ENCODE data around the gene RSU1.
"Not testable (repeated sequence)": the region's sequence is repeated elsewhere in the genome, so short reads cannot be mapped to it uniquely, and the experiment has no call there.

Gene RSU1

GRCh38 chr10:16843252-16843870 lies 26.1 kb upstream of the RSU1 start:
- no peak overlapping the region for H3K27ac ChIP-seq
- TF ChIP-seq, protein P1, sequence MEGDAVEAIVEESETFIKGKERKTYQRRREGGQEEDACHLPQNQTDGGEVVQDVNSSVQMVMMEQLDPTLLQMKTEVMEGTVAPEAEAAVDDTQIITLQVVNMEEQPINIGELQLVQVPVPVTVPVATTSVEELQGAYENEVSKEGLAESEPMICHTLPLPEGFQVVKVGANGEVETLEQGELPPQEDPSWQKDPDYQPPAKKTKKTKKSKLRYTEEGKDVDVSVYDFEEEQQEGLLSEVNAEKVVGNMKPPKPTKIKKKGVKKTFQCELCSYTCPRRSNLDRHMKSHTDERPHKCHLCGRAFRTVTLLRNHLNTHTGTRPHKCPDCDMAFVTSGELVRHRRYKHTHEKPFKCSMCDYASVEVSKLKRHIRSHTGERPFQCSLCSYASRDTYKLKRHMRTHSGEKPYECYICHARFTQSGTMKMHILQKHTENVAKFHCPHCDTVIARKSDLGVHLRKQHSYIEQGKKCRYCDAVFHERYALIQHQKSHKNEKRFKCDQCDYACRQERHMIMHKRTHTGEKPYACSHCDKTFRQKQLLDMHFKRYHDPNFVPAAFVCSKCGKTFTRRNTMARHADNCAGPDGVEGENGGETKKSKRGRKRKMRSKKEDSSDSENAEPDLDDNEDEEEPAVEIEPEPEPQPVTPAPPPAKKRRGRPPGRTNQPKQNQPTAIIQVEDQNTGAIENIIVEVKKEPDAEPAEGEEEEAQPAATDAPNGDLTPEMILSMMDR (conservative IDR thresholded peaks at IDR 0.05): peak; percentile 67
- no peak for TF ChIP-seq ZFX (IDR thresholded peaks at IDR 0.05)

GRCh38 chr10:16835228-16835627 lies 18.0 kb upstream of the RSU1 start:
- no peak for TF ChIP-seq ZFX (IDR thresholded peaks at IDR 0.05)
- TF ChIP-seq, protein P1 (conservative IDR thresholded peaks at IDR 0.05): no peak
- H3K27ac ChIP-seq: no peak overlapping the region

GRCh38 chr10:16832351-16833080 lies 15.3 kb upstream of the RSU1 start:
- TF ChIP-seq ZFX (IDR thresholded peaks at IDR 0.05): no peak
- TF ChIP-seq, protein P1 (conservative IDR thresholded peaks at IDR 0.05): no peak
- no peak overlapping the region for H3K27ac ChIP-seq

- TF ChIP-seq ZFX (IDR thresholded peaks at IDR 0.05): no peak
- TF ChIP-seq, protein P1 (conservative IDR thresholded peaks at IDR 0.05): no peak
- H3K27ac ChIP-seq: no peak overlapping the region
Measured at GRCh38 chr10:16828701-16829175, 11.5 kb upstream of the RSU1 start.

DNA sequence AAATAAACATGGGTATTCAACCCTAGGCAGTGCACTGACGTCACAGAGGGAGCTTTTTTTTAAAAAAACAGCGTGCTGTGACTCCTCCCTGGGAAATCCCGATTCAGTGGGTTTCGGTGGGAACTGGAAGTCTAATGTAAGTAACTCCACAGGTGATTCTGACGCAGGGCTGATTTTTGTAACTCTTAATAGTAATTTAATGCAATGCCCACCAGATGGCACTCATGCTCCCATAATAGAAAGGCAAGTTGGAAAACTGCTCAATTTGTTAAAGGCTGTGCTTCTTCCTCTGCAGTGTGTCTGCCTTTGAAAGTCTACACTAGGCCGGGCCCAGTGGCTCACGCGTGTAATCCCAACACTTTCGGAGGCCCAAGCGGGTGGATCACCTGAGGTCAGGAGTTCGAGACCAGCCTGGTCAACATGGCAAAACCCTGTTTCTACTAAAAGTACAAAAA lies 10.9 kb upstream of the RSU1 start:
- no peak overlapping the region for H3K27ac ChIP-seq
- no peak for TF ChIP-seq ZFX (IDR thresholded peaks at IDR 0.05)
- TF ChIP-seq, protein P1 (conservative IDR thresholded peaks at IDR 0.05): peak; percentile 65

- H3K27ac ChIP-seq: not testable (repeated sequence)
Measured at GRCh38 chr10:16827474-16827873, 10.2 kb upstream of the RSU1 start.

GRCh38 chr10:16822726-16823360 lies 5.6 kb upstream of the RSU1 start:
- TF ChIP-seq, protein P1 (conservative IDR thresholded peaks at IDR 0.05): no peak
- no peak overlapping the region for H3K27ac ChIP-seq

Measured in C4-2B (cell line).